B cell (primary cell): Measurements from ENCODE around the gene PDK3. TPM values are rescaled to one million over a fixed set of nuclear protein-coding genes. Genes with fewer than 3 reads are reported as not detected.

Experiments used
- ATAC-seq: fragments of 200-7000 bp; cut with Tn5 transposase; one replicate; pipeline ENCODE4 v1.10.0; 2021; ENCODE audit warnings: low read depth, mild to moderate bottlenecking, moderate number of reproducible peaks, moderate library complexity
- CTCF ChIA-PET: fragments of 350-600 bp; sonication (Branson Sonifier 250); formaldehyde crosslinking; loops from one replicate; lab custom pipeline; 2021; ENCODE audit warnings: antibody characterized with exemption, inconsistent platforms; lab: Charles Lee
- POLR2A ChIA-PET: fragments of 350-600 bp; sonication (Branson Sonifier 250); formaldehyde crosslinking; loops from one replicate; lab custom pipeline; 2021; ENCODE audit warnings: antibody characterized with exemption; lab: Charles Lee
- DNase-seq: peaks from one replicate; pipeline ENCODE4 v3.0.0; 2013
- H2AFZ ChIP-seq: 2 replicates; pipeline ENCODE4 v1.6.1; 2012; ENCODE audit warnings: mild to moderate bottlenecking, low read depth, low read length; ENCODE audit not compliant: insufficient read depth, poor library complexity, severe bottlenecking
- H3K27ac ChIP-seq, 2 donors: 1 replicate in 1 of 2; 2 replicates in 1 of 2; pipeline ENCODE4 v1.5.1; 2012 to 2013; ENCODE audit warnings: low read length in 2 of 2, mild to moderate bottlenecking in 2 of 2, moderate library complexity in 1 of 2
- H3K27me3 ChIP-seq, 4 experiments: fragments of 200-600 bp in 1 of 4; sonication (generic) in 1 of 4; replicated peaks in 1 of 4; 1 replicate in 2 of 4; 2 replicates in 2 of 4; pipeline versions ENCODE4 v1.6.1 to v1.7.0; 2013 to 2016; ENCODE audit warnings: low read length in 3 of 4, mild to moderate bottlenecking in 2 of 4, mixed read lengths in 1 of 4, moderate library complexity in 1 of 4; ENCODE audit not compliant: insufficient read depth in 4 of 4, control insufficient read depth in 3 of 4; ENCODE audit errors: control extremely low read depth in 1 of 4
- H3K36me3 ChIP-seq, 2 experiments: replicated peaks in 1 of 2; 1 replicate in 1 of 2; 2 replicates in 1 of 2; pipeline versions ENCODE4 v1.6.1 to v1.7.1; 2013; ENCODE audit warnings: low read length in 1 of 2; ENCODE audit not compliant: insufficient read depth in 2 of 2, control insufficient read depth in 1 of 2; ENCODE audit errors: control extremely low read depth in 1 of 2, extremely low read depth in 1 of 2
- H3K4me1 ChIP-seq, 2 donors: fragments of 200-600 bp in 1 of 2; sonication (generic) in 1 of 2; 1 replicate in 1 of 2; 2 replicates in 1 of 2; pipeline versions ENCODE4 v1.5.1 to v1.6.1; 2013 to 2017; ENCODE audit warnings: low read length in 2 of 2; ENCODE audit not compliant: control insufficient read depth in 2 of 2, insufficient read depth in 2 of 2
- H3K4me2 ChIP-seq: replicated peaks from 2 replicates; pipeline ENCODE3; 2012; ENCODE audit warnings: mild to moderate bottlenecking, low read depth, low read length; ENCODE audit not compliant: poor library complexity, severe bottlenecking
- H3K4me3 ChIP-seq, 5 experiments: fragments of 200-600 bp in 1 of 5; sonication (generic) in 1 of 5; 1 replicate in 3 of 5; 2 replicates in 2 of 5; pipeline versions ENCODE4 v1.5.1 to v1.7.0; 2011 to 2016; ENCODE audit warnings: low read length in 4 of 5, mild to moderate bottlenecking in 4 of 5, low read depth in 2 of 5, control low read depth in 1 of 5, moderate library complexity in 1 of 5; ENCODE audit not compliant: insufficient read depth in 1 of 5; ENCODE audit errors: control extremely low read depth in 1 of 5, extremely low read depth in 1 of 5
- H3K79me2 ChIP-seq: fragments of 200-600 bp; sonication (generic); one replicate; pipeline ENCODE4 v1.6.0; 2016; ENCODE audit warnings: low read length; ENCODE audit not compliant: control insufficient read depth, insufficient read depth
- H3K9ac ChIP-seq: fragments of 200-600 bp; sonication (generic); 2 replicates; pipeline ENCODE4 v1.6.1; 2017; ENCODE audit warnings: mild to moderate bottlenecking, low read length, moderate library complexity
- H3K9me3 ChIP-seq, 3 donors: one replicate each; pipeline versions ENCODE4 v1.6.1 to v1.7.1; 2013; ENCODE audit warnings: low read length in 2 of 3; ENCODE audit not compliant: control insufficient read depth in 2 of 3, insufficient read depth in 1 of 3; ENCODE audit errors: control extremely low read depth in 1 of 3
- H4K20me1 ChIP-seq: 2 replicates; pipeline ENCODE4 v1.6.0; 2012; ENCODE audit warnings: mild to moderate bottlenecking, low read length; ENCODE audit not compliant: insufficient read depth, control insufficient read depth, poor library complexity, severe bottlenecking
- H3K27ac Mint-ChIP-seq: one replicate; pipeline ENCODE4 v1.8.0; 2021; ENCODE audit warnings: mixed read lengths
- H3K27me3 Mint-ChIP-seq: one replicate; pipeline ENCODE4 v1.8.0; 2021; ENCODE audit warnings: mixed read lengths
- H3K4me1 Mint-ChIP-seq: one replicate; pipeline ENCODE4 v1.8.0; 2021; ENCODE audit warnings: mixed read lengths
- H3K4me3 Mint-ChIP-seq: one replicate; pipeline ENCODE4 v1.8.0; 2021; ENCODE audit warnings: mixed read lengths
- H3K9me3 Mint-ChIP-seq: one replicate; pipeline ENCODE4 v1.8.0; 2022; ENCODE audit warnings: mixed read lengths; ENCODE audit not compliant: insufficient read depth
- CTCF ChIP-seq: fragments of 200-600 bp; IDR thresholded peaks from one replicate; pipeline ENCODE4 v1.8.0; 2022; ENCODE audit warnings: antibody characterized with exemption, mild to moderate bottlenecking
- EZH2 ChIP-seq: IDR thresholded peaks from 2 replicates; pipeline ENCODE4 v1.6.1; 2012; ENCODE audit warnings: borderline replicate concordance, low read depth, mild to moderate bottlenecking, moderate library complexity, low read length; ENCODE audit not compliant: insufficient read depth, poor library complexity, severe bottlenecking
- WGBS: methylation state at CpG from one replicate; pipeline ENCODE4 v1.1.5; 2013; ENCODE audit warnings: missing lambda C conversion rate; ENCODE audit not compliant: insufficient coverage; 5-methylcytosine and 5-hydroxymethylcytosine counted together
- intact Hi-C: fragments of 100-400 bp; cut with micrococcal nuclease; formaldehyde crosslinking; loops from one replicate; pipeline ENCODE4 v1.10.0; 2022
- polyA plus RNA-seq: library from polyadenylated mRNA; depleted of rRNA; stranded (reverse); fragments of >200 nt; gene quantifications from 2 replicates; pipeline ENCODE4 v1.2.3, GENCODE V29; 2012
- total RNA-seq, 2 donors: library from RNA; stranded (reverse); fragments of 120-200 nt in 1 of 2; gene quantifications; 1 replicate in 1 of 2; 2 replicates in 1 of 2; pipeline versions ENCODE4 v1.2.3 to v1.2.4, GENCODE V29; 2013 to 2022

Gene PDK3
- total and polyA plus RNA-seq, 2 donors (not counting 1 experiment from before 2014, with no cell fraction given) = 5.5 to 18.3 TPM

DNA sequence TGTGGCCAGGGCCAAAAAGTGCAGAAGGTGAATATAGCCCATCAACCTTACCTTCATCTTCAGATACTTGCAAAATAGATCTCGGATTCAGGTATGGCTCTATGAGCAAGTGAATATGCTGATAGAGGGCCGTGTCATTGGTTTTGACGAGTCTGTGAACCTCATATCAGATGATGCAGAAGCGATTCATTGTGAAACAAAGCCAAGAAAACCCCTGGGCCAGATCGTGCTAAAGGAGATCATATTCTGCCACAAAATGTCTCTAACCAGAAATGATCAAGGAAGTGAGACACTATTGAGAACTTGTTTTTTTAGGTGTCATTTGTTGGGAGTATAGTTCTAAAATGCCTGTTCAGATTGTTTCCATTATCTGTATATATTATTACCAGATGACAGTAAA is 48.3 kb downstream of the PDK3 start:
- Histone ChIP-seq H4K20me1 (no peaks in the 10 kb centered on the region), H3K79me2 (no peaks in the 10 kb centered on the region), H3K36me3 (peaks cover under 1 to 9% of the 10 kb centered on the region in 2 experiments), H3K4me1 (no peaks in the 10 kb centered on the region), H3K9ac (no peak overlapping the region), H3K4me2 (no peak overlapping the region), H3K27ac (no peak overlapping the region), H2AFZ (no peak overlapping the region), H3K9me3 (no peaks in the 10 kb centered on the region), H3K4me3 (no peak overlapping the region), H3K27me3 (no peaks in the 10 kb centered on the region)
- TF ChIP-seq EZH2 (no peak), CTCF (no peak)
- H3K4me3 Mint-ChIP-seq = no peak overlapping the region
- H3K27me3 Mint-ChIP-seq = no peaks in the 10 kb centered on the region
- DNase-seq = no peak
- no peaks in the 10 kb centered on the region for H3K9me3 Mint-ChIP-seq
- ATAC-seq = no peak
- ChIA-PET POLR2A (no interaction called here), CTCF (interaction anchor here (1.2 kb wide), 1 partner anchor 14 kb away, joined by 3 read pairs; no protein-coding TSS in a partner anchor)
- 68% methylated on average over 3 of the region's 5 CpGs for WGBS
- H3K4me1 Mint-ChIP-seq = no peaks in the 10 kb centered on the region
- H3K27ac Mint-ChIP-seq = no peak overlapping the region
- intact Hi-C loops = no loop called here

DNA sequence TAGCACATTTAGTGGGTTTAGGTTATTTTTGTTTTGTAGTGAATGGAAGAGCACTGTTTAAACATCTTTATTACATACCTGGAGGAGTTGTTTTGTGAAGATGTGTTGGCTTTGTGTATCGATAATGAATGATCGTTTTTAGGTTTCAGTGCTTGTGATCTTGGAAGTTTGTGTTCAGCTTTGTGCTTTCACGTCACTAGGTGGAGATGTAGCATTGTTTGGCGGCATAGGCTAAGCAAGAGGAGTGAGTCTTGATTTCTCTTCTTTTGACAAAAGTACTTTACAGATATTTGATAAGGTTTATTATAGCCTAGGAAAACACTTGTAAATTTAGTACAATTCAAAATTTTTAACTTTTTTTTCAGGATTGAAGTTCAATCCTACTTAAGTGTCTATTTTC is 50.4 kb downstream of the PDK3 start:
- H3K27me3 ChIP-seq = no peaks in the 10 kb centered on the region

More for the DNA sequence above, 50.4 kb downstream of the PDK3 start:
- no peaks in the 10 kb centered on the region for H3K9me3 ChIP-seq
- H3K4me1 ChIP-seq = no peaks in the 10 kb centered on the region
- H3K4me3 ChIP-seq = no peak overlapping the region
- H3K9ac ChIP-seq = no peak overlapping the region
- no peaks in the 10 kb centered on the region for H3K79me2 ChIP-seq
- H3K9me3 Mint-ChIP-seq = no peaks in the 10 kb centered on the region
- no CpG with 5 or more reads among the region's 4 CpGs for WGBS
- ChIA-PET CTCF (interaction anchor here (1.4 kb wide), 1 partner anchor 119 kb away, joined by 3 read pairs; no protein-coding TSS in a partner anchor), POLR2A (no interaction called here)
- no peak for ATAC-seq
- DNase-seq = no peak
- H3K4me1 Mint-ChIP-seq = no peaks in the 10 kb centered on the region
- H3K27me3 Mint-ChIP-seq = no peaks in the 10 kb centered on the region
- H3K36me3 ChIP-seq = peaks cover 0 to 7% of the 10 kb centered on the region in 2 experiments
- no peak overlapping the region for H3K27ac Mint-ChIP-seq
- H2AFZ ChIP-seq = no peak overlapping the region
- TF ChIP-seq CTCF (no peak), EZH2 (no peak)
- no peak overlapping the region for H3K27ac ChIP-seq
- intact Hi-C loops = no loop called here
- no peaks in the 10 kb centered on the region for H4K20me1 ChIP-seq
- no peak overlapping the region for H3K4me2 ChIP-seq
- H3K4me3 Mint-ChIP-seq = no peak overlapping the region
